Stimulated activated naive B cell treated with anti-CD40 and anti-IgM and Interleukin-4, amounts not matched to agents 10 μg/mL and 1 μg/mL and 100 μg/mL, for 72 hours (primary cell): Measurements from ENCODE around the gene ZNHIT2.
"Not testable (repeated sequence)": the region's sequence is repeated elsewhere in the genome, so short reads cannot be mapped to it uniquely, and the experiment has no call there.

ENCODE experiments used
- ATAC-seq, 2 donors: fragments of 150-1000 bp; cut with Tn5 transposase; replicated peaks; 2 replicates each; pipeline ENCODE4 v1.10.0; 2021; ENCODE audit warnings: moderate library complexity in 1 of 2
- DNase-seq: peaks from one replicate; pipeline ENCODE4 v3.0.0; 2021
- H3K27ac Mint-ChIP-seq: one replicate; pipeline ENCODE4 v1.8.0; 2022; ENCODE audit warnings: mild to moderate bottlenecking, mixed read lengths
- H3K27me3 Mint-ChIP-seq, 2 donors: one replicate each; pipeline ENCODE4 v1.8.0; 2022; ENCODE audit warnings: mixed read lengths in 2 of 2
- H3K36me3 Mint-ChIP-seq, 2 donors: one replicate each; pipeline ENCODE4 v1.8.0; 2022; ENCODE audit warnings: mixed read lengths in 2 of 2, mild to moderate bottlenecking in 1 of 2
- H3K4me1 Mint-ChIP-seq, 2 donors: one replicate each; pipeline ENCODE4 v1.8.0; 2022; ENCODE audit warnings: mixed read lengths in 2 of 2, mild to moderate bottlenecking in 1 of 2
- H3K4me3 Mint-ChIP-seq, 2 donors: one replicate each; pipeline ENCODE4 v1.8.0; 2022; ENCODE audit warnings: mild to moderate bottlenecking in 2 of 2, mixed read lengths in 2 of 2, moderate library complexity in 1 of 2
- H3K9me3 Mint-ChIP-seq, 2 donors: one replicate each; pipeline ENCODE4 v1.8.0; 2022; ENCODE audit warnings: mixed read lengths in 2 of 2, mild to moderate bottlenecking in 1 of 2

ZNHIT2 gene

DNA sequence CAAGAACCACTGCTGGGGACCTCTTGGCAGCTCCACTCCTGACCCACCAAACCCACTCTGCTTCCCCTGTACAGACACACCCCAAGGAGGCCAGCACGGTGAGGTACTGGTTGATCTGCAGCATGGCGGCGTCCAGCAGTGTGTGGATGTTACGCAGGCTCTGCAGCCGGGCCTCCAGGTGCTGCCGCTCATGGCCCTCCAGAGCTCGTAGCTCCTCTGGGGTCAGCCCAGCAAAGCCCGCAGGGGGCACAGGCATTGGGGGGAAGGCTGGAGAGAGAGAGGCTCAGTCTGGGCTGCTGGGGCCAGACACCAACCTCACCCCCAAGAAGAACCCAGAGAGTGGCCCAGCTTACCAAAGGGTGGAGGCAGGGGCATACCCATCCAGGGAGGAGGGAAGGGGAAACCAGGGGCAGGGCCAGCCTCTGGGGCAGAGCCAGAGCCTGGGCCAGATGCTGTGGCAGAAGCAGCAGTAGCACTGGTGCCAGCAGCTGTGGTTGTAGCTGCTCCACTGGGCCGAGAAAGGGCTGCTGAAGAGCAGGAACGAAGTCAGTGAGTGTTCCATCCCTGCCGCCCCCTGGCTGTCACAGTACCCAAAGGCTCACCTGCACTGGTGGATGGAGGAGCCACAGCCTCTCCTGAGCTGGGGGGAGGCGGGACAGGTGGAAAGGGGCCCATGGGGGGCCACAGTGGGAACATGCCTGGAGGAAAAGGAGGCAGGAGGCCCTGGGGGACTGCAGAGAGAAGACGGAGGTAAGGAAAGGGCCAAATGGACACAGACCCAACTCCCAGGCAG lies 12.3 kb upstream of the ZNHIT2 start:
- H3K4me1 Mint-ChIP-seq: peaks cover 52 to 82% of the 10 kb centered on the region in 2 donors
- peaks cover 63 to 78% of the 10 kb centered on the region in 2 donors for H3K36me3 Mint-ChIP-seq
- ATAC-seq: peak; percentile 6 to 8

DNA sequence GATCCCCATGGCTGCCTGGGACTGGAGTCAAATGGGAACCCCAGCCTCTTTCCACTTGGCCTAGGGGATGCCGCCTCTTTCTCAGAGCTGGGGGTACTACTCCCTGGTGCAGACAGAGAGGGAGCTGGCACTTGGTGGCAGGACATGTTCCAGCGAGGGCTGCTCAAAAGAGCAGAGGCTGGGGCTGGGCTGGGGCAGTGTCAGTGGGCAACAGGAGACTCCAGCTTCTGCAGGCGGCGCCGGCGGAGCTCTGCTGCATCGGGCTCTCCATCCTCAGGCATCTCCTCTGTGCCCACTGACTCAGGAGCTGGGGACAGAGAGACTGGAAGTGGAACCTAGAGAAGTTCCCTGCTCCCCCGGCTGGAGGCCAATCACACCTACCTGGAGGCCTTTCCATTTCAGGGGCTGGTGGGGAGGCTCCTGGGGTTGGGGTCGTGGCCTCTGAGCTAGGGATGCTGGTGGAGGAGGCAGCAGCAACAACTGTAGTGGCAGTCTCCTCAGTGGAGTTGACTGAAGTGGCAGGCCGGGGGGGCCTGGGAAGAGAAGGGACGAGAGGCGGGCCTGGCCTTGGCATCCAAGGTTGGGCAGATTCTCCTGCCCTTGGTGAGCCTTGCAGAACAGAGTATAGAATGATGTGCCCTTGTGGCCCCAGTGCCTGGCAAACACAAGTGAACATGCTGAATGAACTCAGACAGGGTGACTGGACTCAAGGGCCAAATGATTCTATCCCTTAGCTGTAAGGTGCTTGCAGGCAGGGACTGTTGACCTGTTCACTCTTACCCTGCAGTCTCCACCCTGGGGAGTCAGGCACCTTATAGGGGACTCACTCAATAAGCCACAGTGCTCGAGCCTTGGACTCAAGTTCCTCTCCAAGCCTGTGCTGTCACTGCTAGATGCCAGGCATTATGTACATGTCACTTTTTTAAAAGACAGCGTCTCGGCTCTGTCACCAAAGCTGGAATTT lies 11.0 kb upstream of the ZNHIT2 start:
- no peak for DNase-seq
- Mint-ChIP-seq H3K27me3 (no peaks in the 10 kb centered on the region), H3K4me3 (no peak overlapping the region), H3K9me3 (no peaks in the 10 kb centered on the region), H3K4me1 (peaks cover 55 to 89% of the 10 kb centered on the region in 2 donors), H3K27ac (peak overlapping the region; percentile 79), H3K36me3 (peaks cover 62 to 80% of the 10 kb centered on the region in 2 donors)
- no peak for ATAC-seq

More for the DNA sequence above, 12.3 kb upstream of the ZNHIT2 start:
- no peaks in the 10 kb centered on the region for H3K9me3 Mint-ChIP-seq
- H3K4me3 Mint-ChIP-seq: peak overlapping the region; percentile 73 to 98
- DNase-seq: no peak
- no peaks in the 10 kb centered on the region for H3K27me3 Mint-ChIP-seq
- peak overlapping the region; percentile 92 for H3K27ac Mint-ChIP-seq

DNA sequence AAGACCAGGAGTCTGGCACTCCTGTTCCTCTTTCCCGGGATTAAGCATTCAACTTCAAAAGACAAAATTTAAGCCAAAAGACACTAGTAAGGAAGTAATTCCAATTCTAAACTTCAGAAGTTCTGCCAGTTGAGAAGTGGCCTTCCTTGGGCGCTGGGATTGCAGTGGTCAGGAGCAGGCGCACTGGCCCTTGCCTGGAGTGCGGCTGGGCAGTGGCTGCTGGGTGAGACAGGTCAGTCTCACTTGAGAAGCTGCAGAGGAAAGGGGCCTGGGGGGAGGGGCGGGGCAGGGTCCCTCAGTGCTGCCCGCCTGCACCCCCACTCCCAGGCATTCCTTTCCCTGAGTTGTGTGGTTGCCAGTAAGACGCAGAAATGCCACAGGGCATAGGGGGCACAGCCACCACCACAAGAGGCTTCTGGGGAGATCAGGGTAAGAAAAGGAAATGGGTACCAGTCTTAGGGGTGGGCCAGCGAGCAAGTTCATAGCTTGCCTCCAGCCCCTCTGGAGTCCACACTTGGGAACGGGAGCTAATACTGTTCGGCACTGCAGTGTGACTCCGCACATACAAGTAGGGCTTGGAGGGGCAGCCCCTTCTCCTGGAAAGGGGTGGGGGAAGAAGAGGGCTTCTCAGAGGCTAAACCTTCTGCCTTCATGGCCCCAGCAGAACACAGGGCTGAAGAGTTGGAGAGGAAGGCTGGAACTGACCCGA lies 10.1 kb upstream of the ZNHIT2 start:
- H3K4me3 Mint-ChIP-seq: no peak overlapping the region
- ATAC-seq: no peak
- H3K27me3 Mint-ChIP-seq: no peaks in the 10 kb centered on the region
- no peak for DNase-seq
- H3K36me3 Mint-ChIP-seq: peaks cover 55 to 71% of the 10 kb centered on the region in 2 donors
- peak overlapping the region; percentile 79 for H3K27ac Mint-ChIP-seq
- H3K9me3 Mint-ChIP-seq: no peaks in the 10 kb centered on the region
- H3K4me1 Mint-ChIP-seq: peaks cover 49 to 85% of the 10 kb centered on the region in 2 donors

DNA sequence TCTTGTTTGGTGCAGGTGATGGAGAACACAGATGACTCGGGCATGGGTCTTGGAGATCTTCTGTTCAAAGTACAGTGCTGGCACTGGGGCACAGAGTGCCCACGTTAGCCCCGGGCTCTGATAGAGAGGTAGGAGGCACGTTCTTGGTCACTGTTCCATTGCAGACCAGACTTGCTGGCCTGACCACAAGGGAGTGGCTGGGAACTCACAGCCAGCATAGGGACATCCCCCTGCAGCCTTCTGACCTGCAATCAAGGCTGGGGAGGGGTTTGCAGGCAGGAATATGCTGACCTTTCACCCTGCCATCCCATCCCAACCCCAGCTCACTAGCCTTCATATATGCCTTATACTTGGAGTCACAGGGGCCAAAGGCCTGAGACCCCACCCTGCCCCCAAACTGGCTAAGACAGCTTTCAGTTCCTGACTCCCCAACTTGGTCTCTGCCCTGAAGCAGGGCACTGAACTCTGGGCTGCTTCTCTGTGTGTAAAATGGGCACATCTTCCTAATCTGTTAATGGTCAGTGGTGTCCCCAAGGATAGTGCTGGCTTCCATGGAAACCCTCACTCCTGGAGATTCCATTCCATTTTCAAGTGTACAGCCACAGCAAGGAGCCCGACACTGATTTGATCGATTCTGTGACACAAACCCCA lies 9.2 kb upstream of the ZNHIT2 start:
- ATAC-seq (no peak), DNase-seq (no peak)
- Mint-ChIP-seq H3K4me1 (peaks cover 42 to 76% of the 10 kb centered on the region in 2 donors), H3K27me3 (no peaks in the 10 kb centered on the region), H3K9me3 (no peaks in the 10 kb centered on the region), H3K4me3 (peak overlapping the region; percentile 3 to 6), H3K27ac (peak overlapping the region; percentile 38), H3K36me3 (peaks cover 53 to 71% of the 10 kb centered on the region in 2 donors)

DNA sequence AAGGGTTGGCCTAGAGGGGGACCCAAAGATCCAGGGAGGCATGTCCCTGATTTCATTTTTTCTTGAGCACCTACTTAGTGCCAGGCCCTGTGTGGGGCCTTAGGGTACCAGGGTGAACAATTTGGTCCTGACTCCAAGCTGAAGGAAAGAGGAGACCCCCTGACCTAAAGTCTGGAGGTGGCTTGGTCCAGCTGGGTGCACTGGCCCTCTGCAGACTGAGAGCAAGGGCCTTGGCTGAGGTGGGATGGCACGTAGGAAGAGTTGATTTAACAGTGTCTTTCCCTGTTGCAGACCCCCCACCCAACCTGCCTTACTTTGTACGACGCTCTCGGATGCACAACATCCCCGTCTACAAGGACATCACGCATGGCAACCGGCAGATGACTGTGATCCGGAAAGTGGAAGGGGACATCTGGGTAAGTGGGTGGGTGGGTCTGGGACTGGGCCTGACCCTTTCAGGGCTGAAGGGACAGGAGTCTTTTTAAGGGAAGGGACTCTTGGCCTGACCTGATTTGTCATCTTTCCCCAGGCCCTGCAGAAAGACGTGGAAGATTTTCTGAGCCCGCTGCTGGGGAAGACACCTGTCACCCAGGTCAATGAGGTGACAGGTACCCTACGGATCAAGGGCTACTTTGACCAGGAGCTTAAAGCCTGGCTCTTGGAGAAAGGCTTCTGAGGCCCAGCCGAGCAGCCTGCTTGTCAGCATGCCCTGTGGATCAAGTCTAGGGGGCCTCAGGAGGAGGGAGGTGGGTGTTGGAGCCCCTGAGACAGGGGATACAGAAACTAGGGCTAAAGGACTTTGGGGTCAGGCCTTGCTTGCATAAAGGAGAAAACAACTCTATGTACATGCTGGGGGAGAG lies 7.9 kb upstream of the ZNHIT2 start:
- Mint-ChIP-seq H3K4me1 (peaks cover 38 to 75% of the 10 kb centered on the region in 2 donors), H3K27me3 (no peaks in the 10 kb centered on the region), H3K27ac (peak overlapping the region; percentile 5), H3K9me3 (no peaks in the 10 kb centered on the region), H3K4me3 (no peak overlapping the region), H3K36me3 (peaks cover 56 to 73% of the 10 kb centered on the region in 2 donors)
- ATAC-seq (no peak), DNase-seq (no peak)

DNA sequence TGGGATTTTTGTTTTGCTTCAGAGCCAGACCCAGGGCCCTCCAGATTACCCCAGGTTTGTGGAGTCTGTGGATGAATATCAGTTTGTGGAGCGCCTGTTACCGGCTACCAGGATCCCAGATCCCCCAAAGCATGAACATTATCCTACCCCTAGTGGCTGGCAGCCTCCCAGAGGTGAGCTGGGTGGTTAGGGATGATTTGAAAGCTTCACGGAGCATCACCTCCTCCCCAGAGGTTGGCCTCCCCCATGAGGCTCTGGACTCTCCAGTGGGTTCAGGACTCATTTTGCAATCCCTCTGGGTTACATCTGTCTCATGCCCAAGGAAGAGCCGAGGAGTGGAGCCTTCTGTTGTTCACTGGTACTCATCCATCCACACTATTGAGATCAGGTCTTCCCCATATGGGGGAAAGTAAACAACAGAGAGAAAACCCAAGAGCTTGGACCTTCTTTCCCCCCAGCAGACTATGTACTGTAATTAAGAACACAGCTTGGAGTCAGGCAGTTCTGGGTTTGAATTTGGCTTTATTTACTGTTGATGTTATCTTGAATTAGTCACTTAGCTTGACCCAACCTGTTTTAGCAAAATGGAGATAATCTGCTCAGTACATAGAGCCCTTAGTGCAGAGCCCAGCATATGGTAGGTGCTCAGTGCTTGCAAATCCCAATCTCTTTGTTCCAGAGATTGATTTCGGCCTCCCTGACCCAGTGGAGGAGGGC lies 7.1 kb upstream of the ZNHIT2 start:
- no peak for DNase-seq
- Mint-ChIP-seq H3K36me3 (peaks cover 52 to 73% of the 10 kb centered on the region in 2 donors), H3K9me3 (no peaks in the 10 kb centered on the region), H3K4me3 (peak overlapping the region in 1 of 2 donors; percentile 26), H3K27ac (peak overlapping the region; percentile 33), H3K4me1 (peaks cover 33 to 75% of the 10 kb centered on the region in 2 donors), H3K27me3 (no peaks in the 10 kb centered on the region)
- no peak for ATAC-seq

DNA sequence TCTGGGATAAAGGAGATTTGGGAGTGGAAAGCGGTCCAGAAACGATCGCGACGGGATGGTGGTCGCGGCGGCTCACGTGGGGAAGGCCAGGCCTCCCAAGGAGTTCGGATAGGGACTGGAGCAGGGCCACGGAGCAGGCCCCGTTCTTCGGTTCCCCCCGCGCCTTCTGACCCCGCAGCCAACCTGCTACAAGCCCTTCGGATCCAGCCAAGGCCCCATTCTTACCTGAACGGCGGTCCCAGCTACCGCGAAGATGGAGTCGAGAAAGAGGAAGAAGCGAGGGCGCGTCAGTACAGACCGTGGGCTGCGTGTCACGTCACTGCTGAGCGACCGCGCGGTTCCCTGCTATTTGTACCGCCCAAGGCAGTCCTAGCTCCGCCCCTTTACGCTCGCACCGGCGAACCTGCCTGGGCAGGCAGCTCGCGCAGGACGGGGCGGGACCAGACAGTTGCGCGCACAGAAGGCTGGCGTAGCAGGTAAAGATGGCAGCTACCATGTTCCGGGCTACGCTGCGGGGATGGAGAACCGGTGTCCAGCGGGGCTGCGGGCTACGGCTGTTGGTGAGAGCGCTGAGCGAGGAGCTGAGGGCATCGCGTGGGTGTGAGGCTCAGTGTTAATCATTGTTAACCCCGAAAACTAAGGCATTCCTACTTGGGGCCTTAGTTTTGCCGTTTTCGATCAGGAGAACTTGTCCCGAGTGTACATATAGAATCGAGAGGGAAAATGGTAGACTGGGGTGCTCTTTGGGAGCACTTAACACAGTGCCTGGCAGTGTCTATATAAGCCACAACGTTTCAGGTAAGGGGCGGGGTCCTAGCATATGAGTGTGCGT lies 4.6 kb upstream of the ZNHIT2 start, which contains the start of the genes FAU and MRPL49:
Gene FAU (minus strand): TSS at position 270 of the 832 bp plus-strand sequence. CDS start 321 bp downstream, outside the sequence.
Gene MRPL49 (plus strand): TSS at position 457 of the 832 bp plus-strand sequence. CDS start 26 bp downstream, at position 483.
- Mint-ChIP-seq H3K4me3 (peak within 1 kb of the TSS; percentile 94 to 100), H3K36me3 (peaks cover 51 to 79% of the 10 kb centered on the region in 2 donors)
- peak; percentile 98 for DNase-seq

DNA sequence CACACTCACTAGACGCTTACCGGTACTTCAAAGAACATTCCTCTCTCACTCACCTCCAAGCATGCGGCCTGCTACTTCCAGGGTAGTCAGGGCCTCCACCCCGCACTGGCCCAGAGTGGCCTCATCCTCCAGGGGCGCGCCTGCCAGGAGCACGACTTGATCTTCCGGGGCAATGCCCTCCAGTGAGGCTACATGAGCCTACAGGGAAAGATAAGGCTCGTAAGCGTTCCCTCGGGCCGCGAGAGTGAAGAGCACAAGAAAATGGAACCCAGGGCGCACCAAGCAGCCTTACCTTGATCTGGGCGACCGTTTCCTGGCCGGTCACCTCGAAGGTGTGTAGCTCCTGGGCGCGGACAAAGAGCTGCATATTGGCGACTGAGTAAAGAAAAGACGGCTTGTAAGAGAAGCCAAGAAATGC lies 4.0 kb upstream of the ZNHIT2 start:
- ATAC-seq (no peak), DNase-seq (no peak)
- Mint-ChIP-seq H3K27me3 (no peaks in the 10 kb centered on the region), H3K36me3 (peaks cover 45 to 76% of the 10 kb centered on the region in 2 donors), H3K4me3 (peak overlapping the region; percentile 94 to 100), H3K4me1 (peaks cover 31 to 79% of the 10 kb centered on the region in 2 donors), H3K9me3 (no peaks in the 10 kb centered on the region), H3K27ac (peak overlapping the region; percentile 100)

More for the DNA sequence above, 4.6 kb upstream of the ZNHIT2 start, which contains the start of the genes FAU and MRPL49:
- H3K27me3 Mint-ChIP-seq: no peaks in the 10 kb centered on the region
- peak within 1 kb of the TSS; percentile 100 for H3K27ac Mint-ChIP-seq
- ATAC-seq: peak; percentile 84 to 86
- peaks cover 37 to 80% of the 10 kb centered on the region in 2 donors for H3K4me1 Mint-ChIP-seq
- no peaks in the 10 kb centered on the region for H3K9me3 Mint-ChIP-seq

DNA sequence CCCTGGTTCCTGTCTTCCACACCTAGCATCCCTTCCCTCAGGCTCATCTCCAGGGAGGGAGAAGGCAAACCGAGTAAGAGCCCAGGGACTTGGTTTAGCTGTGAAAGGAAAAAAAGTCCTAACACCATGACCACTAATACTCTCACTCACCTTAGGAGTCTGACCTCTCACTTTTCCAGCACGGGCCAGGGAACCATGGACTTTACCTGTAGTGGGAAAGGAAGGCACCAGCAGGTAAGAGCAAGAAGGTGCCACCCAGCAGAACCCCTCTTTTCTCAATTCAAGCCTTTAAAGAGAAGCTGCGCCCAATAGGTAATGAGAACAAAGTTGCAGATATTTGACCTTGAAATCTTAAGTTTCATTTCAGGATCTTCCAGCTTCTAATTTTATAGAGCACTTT lies 3.3 kb upstream of the ZNHIT2 start:
- no peak for DNase-seq
- Mint-ChIP-seq H3K9me3 (no peaks in the 10 kb centered on the region), H3K27ac (peak overlapping the region; percentile 100), H3K27me3 (no peaks in the 10 kb centered on the region), H3K4me1 (peaks cover 31 to 79% of the 10 kb centered on the region in 2 donors), H3K4me3 (peak overlapping the region; percentile 94 to 100), H3K36me3 (peaks cover 44 to 72% of the 10 kb centered on the region in 2 donors)
- no peak for ATAC-seq

DNA sequence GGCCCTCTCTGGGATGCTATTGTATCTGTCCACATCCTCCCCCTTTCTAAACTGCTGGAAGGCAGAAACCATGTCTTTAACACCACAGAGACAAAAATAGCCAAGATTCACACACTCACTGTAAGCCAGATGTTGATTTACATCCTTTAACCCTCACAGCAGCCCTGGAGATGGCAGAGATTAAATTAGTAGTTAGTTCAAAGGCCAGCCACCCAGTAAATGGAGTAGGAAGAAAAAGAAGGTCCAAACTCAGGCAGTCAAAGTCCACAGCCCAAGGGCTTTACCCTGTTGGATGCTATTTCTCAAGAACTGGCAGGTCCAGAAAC lies 2.1 kb upstream of the ZNHIT2 start:
- Mint-ChIP-seq H3K27ac (peak overlapping the region; percentile 100), H3K9me3 (no peaks in the 10 kb centered on the region), H3K27me3 (no peaks in the 10 kb centered on the region), H3K4me1 (peaks cover 31 to 78% of the 10 kb centered on the region in 2 donors), H3K4me3 (peak overlapping the region in 1 of 2 donors; percentile 29), H3K36me3 (peaks cover 46 to 69% of the 10 kb centered on the region in 2 donors)
- ATAC-seq: no peak
- DNase-seq: no peak

DNA sequence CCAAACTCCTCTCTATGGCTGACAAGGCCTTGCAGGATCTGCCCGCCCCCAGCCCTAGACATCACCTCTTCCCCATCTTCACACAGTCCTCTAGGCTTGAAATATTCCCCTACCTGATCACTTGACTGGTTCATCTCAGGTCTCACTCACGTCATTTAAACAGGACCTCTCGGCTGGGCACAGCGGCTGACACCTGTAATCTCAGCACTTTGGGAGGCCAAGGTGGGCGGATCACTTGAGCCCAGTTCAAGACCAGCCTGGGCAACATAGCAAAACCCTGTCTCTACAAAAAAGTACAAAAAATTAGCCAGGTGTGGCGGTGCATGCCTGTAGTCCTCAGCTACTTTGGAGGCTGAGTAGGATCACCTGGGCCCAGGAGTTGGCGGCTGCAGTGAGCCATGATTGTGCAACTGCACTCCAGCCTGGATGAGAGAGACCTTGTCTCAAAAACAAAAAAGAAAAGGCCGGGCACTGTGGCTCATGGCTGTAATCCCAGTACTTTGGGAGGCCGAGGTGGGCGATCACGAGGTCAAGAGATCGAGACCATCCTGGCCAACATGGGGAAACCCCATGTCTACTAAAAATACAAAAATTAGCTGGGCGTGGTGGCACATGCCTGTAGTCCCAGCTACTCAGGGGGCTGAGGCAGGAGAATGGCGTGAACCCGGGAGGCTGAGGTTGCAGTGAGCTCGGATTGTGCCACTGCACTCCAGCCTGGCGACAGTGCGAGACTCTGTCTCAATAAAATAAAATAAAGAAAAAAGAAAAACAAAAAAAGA lies 1.6 kb upstream of the ZNHIT2 start:
- H3K9me3 Mint-ChIP-seq, ATAC-seq, DNase-seq, H3K27me3 Mint-ChIP-seq: not testable (repeated sequence)
- peak overlapping the region in 1 of 2 donors; percentile 33 for H3K4me3 Mint-ChIP-seq
- peaks cover 28 to 74% of the 10 kb centered on the region in 2 donors for H3K4me1 Mint-ChIP-seq
- peak overlapping the region; percentile 98 for H3K27ac Mint-ChIP-seq
- H3K36me3 Mint-ChIP-seq: peaks cover 45 to 65% of the 10 kb centered on the region in 2 donors
